Spleen (tissue), 7 donors: ENCODE data around the gene SCGB1A1.

Source experiments
- CTCF ChIP-seq, 11 experiments: fragments of 200-600 bp in 7 of 11; fragments of 450-650 bp in 4 of 11; sonication (generic) in 4 of 11; IDR thresholded peaks in 8 of 11; conservative IDR thresholded peaks in 3 of 11; 1 replicate in 7 of 11; 2 replicates in 4 of 11; pipeline versions ENCODE4 v1.4.0 to v1.8.0; 2016 to 2021; ENCODE audit warnings: antibody characterized with exemption in 11 of 11, inconsistent platforms in 4 of 11, mild to moderate bottlenecking in 1 of 11
- POLR2A ChIP-seq, 3 donors: fragments of 450-650 bp; IDR thresholded peaks; one replicate each; pipeline ENCODE4 v1.5.1; 2017; ENCODE audit warnings: antibody characterized with exemption in 3 of 3, mild to moderate bottlenecking in 1 of 3
- POLR2AphosphoS5 ChIP-seq, 3 donors: sonication (generic); formaldehyde crosslinking; IDR thresholded peaks; one replicate each; pipeline ENCODE4 v1.5.1; 2017; ENCODE audit warnings: antibody characterized with exemption in 3 of 3
- donor health status: DM: no; HTN: no; CAD: no; lungs with moderate emphysema.
- donor health status: DM: no; HTN: no; CAD: no.
- donor health status: DM: no; HTN: no; CAD: no.

GRCh38 chr11:62374801-62375200 lies 44.0 kb upstream of the SCGB1A1 start:
- TF ChIP-seq CTCF (IDR thresholded peaks at IDR 0.05 in 8 of 11, conservative IDR thresholded peaks at IDR 0.05 in 3 of 11) (no peak), POLR2A (IDR thresholded peaks at IDR 0.05) (no peak), POLR2AphosphoS5 (IDR thresholded peaks at IDR 0.05) (no peak)
